Measurements from ENCODE around the gene SC5D. TPM values are rescaled to one million over a fixed set of nuclear protein-coding genes. Genes with fewer than 3 reads are reported as not detected.

SC5D gene
- total and polyA plus RNA-seq, 2 of the 4 experiments (the other 2 are of a cell fraction), result 21.3 to 21.7 TPM

DNA sequence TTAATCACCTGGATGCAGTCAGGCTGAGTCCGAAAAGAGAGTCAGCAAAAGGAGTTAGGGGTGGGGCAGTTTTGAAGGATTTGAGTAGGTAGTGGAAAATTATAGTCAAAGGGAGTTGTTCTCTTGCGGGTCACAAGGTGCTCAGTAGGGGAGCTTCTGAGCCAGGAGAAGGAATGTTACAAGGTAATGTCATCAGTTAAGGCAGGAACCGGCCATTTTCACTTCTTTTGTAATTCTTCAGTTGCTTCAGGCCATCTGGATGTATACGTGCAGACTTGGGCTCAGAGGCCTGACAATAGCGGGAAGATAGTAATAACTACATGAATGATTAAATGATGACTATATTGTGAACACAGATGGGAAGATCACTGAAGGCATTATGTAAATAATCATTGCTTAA, 6.2 kb downstream of the SC5D start:
- no peak overlapping the region for H2BK5ac ChIP-seq (ENCODE audit: low read depth, low read length, poor library complexity, severe bottlenecking)
- H3K27ac ChIP-seq (ENCODE audit: insufficient read depth, low read length), result no peak overlapping the region
- H3K9me3 ChIP-seq (ENCODE audit: control insufficient read depth, insufficient read depth, low read length), result no peaks in the 10 kb centered on the region
- no peaks in the 10 kb centered on the region; the same call in 1 of the 2 replicates for H3K9me1 ChIP-seq (ENCODE audit: insufficient read depth, low read length)
- no peak overlapping the region for H4K8ac ChIP-seq (ENCODE audit: low read depth in 2 of 2, low read length in 2 of 2)
- no peak overlapping the region for H2AK9ac ChIP-seq (replicated peaks; ENCODE audit: low read depth, low read length, poor library complexity)
- no peak overlapping the region for H4K5ac ChIP-seq (ENCODE audit: low read depth, low read length)
- no peak for TF ChIP-seq CHD1 (IDR thresholded peaks at IDR 0.05; ENCODE audit: low read depth, low read length)
- TF ChIP-seq RAD21 (IDR thresholded peaks at IDR 0.05; ENCODE audit: low read length), result no peak
- TF ChIP-seq, protein P1, sequence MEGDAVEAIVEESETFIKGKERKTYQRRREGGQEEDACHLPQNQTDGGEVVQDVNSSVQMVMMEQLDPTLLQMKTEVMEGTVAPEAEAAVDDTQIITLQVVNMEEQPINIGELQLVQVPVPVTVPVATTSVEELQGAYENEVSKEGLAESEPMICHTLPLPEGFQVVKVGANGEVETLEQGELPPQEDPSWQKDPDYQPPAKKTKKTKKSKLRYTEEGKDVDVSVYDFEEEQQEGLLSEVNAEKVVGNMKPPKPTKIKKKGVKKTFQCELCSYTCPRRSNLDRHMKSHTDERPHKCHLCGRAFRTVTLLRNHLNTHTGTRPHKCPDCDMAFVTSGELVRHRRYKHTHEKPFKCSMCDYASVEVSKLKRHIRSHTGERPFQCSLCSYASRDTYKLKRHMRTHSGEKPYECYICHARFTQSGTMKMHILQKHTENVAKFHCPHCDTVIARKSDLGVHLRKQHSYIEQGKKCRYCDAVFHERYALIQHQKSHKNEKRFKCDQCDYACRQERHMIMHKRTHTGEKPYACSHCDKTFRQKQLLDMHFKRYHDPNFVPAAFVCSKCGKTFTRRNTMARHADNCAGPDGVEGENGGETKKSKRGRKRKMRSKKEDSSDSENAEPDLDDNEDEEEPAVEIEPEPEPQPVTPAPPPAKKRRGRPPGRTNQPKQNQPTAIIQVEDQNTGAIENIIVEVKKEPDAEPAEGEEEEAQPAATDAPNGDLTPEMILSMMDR (conservative IDR thresholded peaks at IDR 0.05; ENCODE audit: low read depth, low read length), result no peak
- TF ChIP-seq, protein P2, sequence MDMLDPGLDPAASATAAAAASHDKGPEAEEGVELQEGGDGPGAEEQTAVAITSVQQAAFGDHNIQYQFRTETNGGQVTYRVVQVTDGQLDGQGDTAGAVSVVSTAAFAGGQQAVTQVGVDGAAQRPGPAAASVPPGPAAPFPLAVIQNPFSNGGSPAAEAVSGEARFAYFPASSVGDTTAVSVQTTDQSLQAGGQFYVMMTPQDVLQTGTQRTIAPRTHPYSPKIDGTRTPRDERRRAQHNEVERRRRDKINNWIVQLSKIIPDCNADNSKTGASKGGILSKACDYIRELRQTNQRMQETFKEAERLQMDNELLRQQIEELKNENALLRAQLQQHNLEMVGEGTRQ (IDR thresholded peaks at IDR 0.05; ENCODE audit: low read depth, low read length), result no peak
- no peak for TF ChIP-seq NFE2L2 (IDR thresholded peaks at IDR 0.05; ENCODE audit: low read depth, low read length)
- no peak for TF ChIP-seq RCOR1 (IDR thresholded peaks at IDR 0.05; ENCODE audit: insufficient replicate concordance, low read length)
- no peak for TF ChIP-seq RFX5 (IDR thresholded peaks at IDR 0.05; ENCODE audit: low read depth, low read length)
- TF ChIP-seq CEBPB (IDR thresholded peaks at IDR 0.05; ENCODE audit: low read depth, low read length), result no peak
- no peak for TF ChIP-seq POLR2A (IDR thresholded peaks at IDR 0.05; ENCODE audit: low read depth, low read length)
- TF ChIP-seq BHLHE40 (IDR thresholded peaks at IDR 0.05; ENCODE audit: low read depth, low read length), result no peak
- TF ChIP-seq FOS (IDR thresholded peaks at IDR 0.05; ENCODE audit: low read depth, low read length), result no peak
- TF ChIP-seq SMC3 (IDR thresholded peaks at IDR 0.05; ENCODE audit: low read depth, low read length), result no peak
- no peak for TF ChIP-seq MXI1 (IDR thresholded peaks at IDR 0.05; ENCODE audit: borderline replicate concordance, low read depth, low read length)
- TF ChIP-seq MAFK (IDR thresholded peaks at IDR 0.05; ENCODE audit: low read depth, low read length), result no peak
- TF ChIP-seq, protein P3, sequence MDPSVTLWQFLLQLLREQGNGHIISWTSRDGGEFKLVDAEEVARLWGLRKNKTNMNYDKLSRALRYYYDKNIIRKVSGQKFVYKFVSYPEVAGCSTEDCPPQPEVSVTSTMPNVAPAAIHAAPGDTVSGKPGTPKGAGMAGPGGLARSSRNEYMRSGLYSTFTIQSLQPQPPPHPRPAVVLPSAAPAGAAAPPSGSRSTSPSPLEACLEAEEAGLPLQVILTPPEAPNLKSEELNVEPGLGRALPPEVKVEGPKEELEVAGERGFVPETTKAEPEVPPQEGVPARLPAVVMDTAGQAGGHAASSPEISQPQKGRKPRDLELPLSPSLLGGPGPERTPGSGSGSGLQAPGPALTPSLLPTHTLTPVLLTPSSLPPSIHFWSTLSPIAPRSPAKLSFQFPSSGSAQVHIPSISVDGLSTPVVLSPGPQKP (IDR thresholded peaks at IDR 0.05; ENCODE audit: borderline replicate concordance, low read depth, low read length), result no peak
- no peak for TF ChIP-seq MAZ (IDR thresholded peaks at IDR 0.05; ENCODE audit: borderline replicate concordance, low read depth, low read length)
- no peak overlapping the region for H3K18ac ChIP-seq (ENCODE audit: low read depth, low read length)
- dilution Hi-C loops (cut with HindIII; ENCODE audit: low sequenced_read_pairs, unreplicated experiment), result no loop called here
- no peak overlapping the region for H2AK5ac ChIP-seq (ENCODE audit: low read depth, low read length)
- no peak for DNase-seq
- H3K14ac ChIP-seq (replicated peaks; ENCODE audit: low read depth, low read length), result no peak overlapping the region
- no peak overlapping the region for H2BK20ac ChIP-seq (ENCODE audit: low read depth, low read length)
- no peaks in the 10 kb centered on the region for H3K4me1 ChIP-seq (ENCODE audit: control insufficient read depth, insufficient read depth, low read length)
- 100% methylated on average over 1 of the region's 5 CpGs; no CpG with 5 or more reads in 1 of the 2 experiments for WGBS, 2 experiments (ENCODE audit: extremely low coverage in 2 of 2, insufficient read length in 1 of 2)
- no peak overlapping the region for H4K91ac ChIP-seq (ENCODE audit: insufficient read depth, low read depth, low read length)
- no peak overlapping the region for H2AFZ ChIP-seq (replicated peaks; ENCODE audit: low read length, poor library complexity)
- no peak overlapping the region for H3K9ac ChIP-seq (ENCODE audit: low read depth, low read length)
- no TSS peak for BruUV-seq (replicated peaks)
- no peak overlapping the region for H2BK120ac ChIP-seq (ENCODE audit: low read depth, low read length)
- no peak overlapping the region for H3K4ac ChIP-seq (ENCODE audit: low read depth, low read length)
- ATAC-seq (ENCODE audit: low read depth), result no peak
- no peaks in the 10 kb centered on the region for H4K20me1 ChIP-seq (ENCODE audit: insufficient read depth, low read length)
- peaks cover 2% of the 10 kb centered on the region; the same call in 1 of the 2 replicates for H3K36me3 ChIP-seq (ENCODE audit: control insufficient read depth, insufficient read depth, low read length)
- no peak overlapping the region for H2BK15ac ChIP-seq (ENCODE audit: low read depth, low read length)
- H3K4me3 ChIP-seq (ENCODE audit: insufficient read depth, low read depth, low read length), result no peak overlapping the region
- in situ Hi-C loops (cut with MboI; ENCODE audit: low sequenced_read_pairs), result no loop called here
- H3K79me1 ChIP-seq (ENCODE audit: low read depth in 1 of 2, low read length in 2 of 2), result peaks cover 17 to 31% of the 10 kb centered on the region in 2 experiments; a peak in 3 of 4 replicates
- H3K23ac ChIP-seq (ENCODE audit: low read depth, low read length), result no peak overlapping the region
- H3K56ac ChIP-seq (ENCODE audit: extremely low read depth, insufficient read depth, low read length), result no peak overlapping the region
- intact Hi-C loops (cut with micrococcal nuclease), result no loop called here
- H3K27me3 ChIP-seq (ENCODE audit: control insufficient read depth, insufficient read depth, low read length), result no peaks in the 10 kb centered on the region
- ChIA-PET CTCF (no interaction called here), POLR2A (ENCODE audit: unreplicated experiment) (no interaction called here)
- H3K4me2 ChIP-seq (ENCODE audit: low read depth, low read length), result no peak overlapping the region
